NCI-H446 (cell line): ENCODE results near the gene TMEM132D.

Experiments
- DNase-seq, 2 experiments: peaks; one replicate each; lab custom pipeline; 2025; lab: John Stamatoyannopoulos, UW

Gene TMEM132D

GRCh38 chr12:129873111-129873832, 30.6 kb downstream of the TMEM132D start:
- DNase-seq: no peak

GRCh38 chr12:129871991-129872972, 31.5 kb downstream of the TMEM132D start:
- DNase-seq: no peak

- no peak for DNase-seq
Observed at GRCh38 chr12:129870796-129871195, 33.0 kb downstream of the TMEM132D start.

- no peak for DNase-seq
Observed at GRCh38 chr12:129870136-129870535, 33.7 kb downstream of the TMEM132D start.

GRCh38 chr12:129868575-129868974, 35.2 kb downstream of the TMEM132D start:
- no peak for DNase-seq

GRCh38 chr12:129863938-129864337, 39.9 kb downstream of the TMEM132D start:
- DNase-seq: no peak

- DNase-seq: no peak
Observed at GRCh38 chr12:129862561-129863175, 41.2 kb downstream of the TMEM132D start.

GRCh38 chr12:129861951-129862350, 41.9 kb downstream of the TMEM132D start:
- DNase-seq: no peak

GRCh38 chr12:129854591-129854990, 49.2 kb downstream of the TMEM132D start:
- DNase-seq: no peak

GRCh38 chr12:129851296-129851695, 52.5 kb downstream of the TMEM132D start:
- no peak for DNase-seq

- DNase-seq: no peak
Observed at GRCh38 chr12:129848876-129849275, 54.9 kb downstream of the TMEM132D start.

GRCh38 chr12:129847063-129847462, 56.8 kb downstream of the TMEM132D start:
- DNase-seq: no peak

GRCh38 chr12:129844662-129845220, 59.1 kb downstream of the TMEM132D start:
- DNase-seq: no peak

GRCh38 chr12:129841251-129841650, 62.6 kb downstream of the TMEM132D start:
- no peak for DNase-seq

- no peak for DNase-seq
Observed at GRCh38 chr12:129840145-129840884, 63.5 kb downstream of the TMEM132D start.

- DNase-seq: no peak
Observed at GRCh38 chr12:129839679-129840078, 64.1 kb downstream of the TMEM132D start.

GRCh38 chr12:129831294-129831693, 72.5 kb downstream of the TMEM132D start:
- DNase-seq: no peak

GRCh38 chr12:129830796-129831195, 73.0 kb downstream of the TMEM132D start:
- no peak for DNase-seq

- no peak for DNase-seq
Observed at GRCh38 chr12:129827866-129828384, 75.9 kb downstream of the TMEM132D start.

- no peak for DNase-seq
Observed at GRCh38 chr12:129827102-129827865, 76.5 kb downstream of the TMEM132D start.
